Activated CD4-positive, alpha-beta T cell treated with anti-CD3 and anti-CD28 coated beads, Interleukin-2, amount 50 U/mL, for 1 hour (primary cell): ENCODE results near the gene COL26A1.
"Not testable (repeated sequence)": the region's sequence is repeated elsewhere in the genome, so short reads cannot be mapped to it uniquely, and the experiment has no call there.

Source experiments
- DNase-seq: peaks from one replicate; pipeline ENCODE4 v3.0.0-alpha.2; 2020

COL26A1 gene

GRCh38 chr7:101402835-101403234, 40.2 kb downstream of the COL26A1 start:
- no peak for DNase-seq

GRCh38 chr7:101405474-101406067, 42.9 kb downstream of the COL26A1 start:
- no peak for DNase-seq

GRCh38 chr7:101410743-101411507, 48.2 kb downstream of the COL26A1 start:
- DNase-seq: peak; percentile 25

- DNase-seq: no peak
Measured at GRCh38 chr7:101411508-101411874, 48.8 kb downstream of the COL26A1 start.

- no peak for DNase-seq
Measured at GRCh38 chr7:101412976-101413375, 50.3 kb downstream of the COL26A1 start.

GRCh38 chr7:101418694-101419093, 56.0 kb downstream of the COL26A1 start:
- DNase-seq: no peak

GRCh38 chr7:101419831-101420230, 57.2 kb downstream of the COL26A1 start:
- DNase-seq: no peak

GRCh38 chr7:101420436-101420835, 57.8 kb downstream of the COL26A1 start:
- no peak for DNase-seq

GRCh38 chr7:101422356-101423195, 59.9 kb downstream of the COL26A1 start:
- no peak for DNase-seq

- DNase-seq: no peak
Measured at GRCh38 chr7:101426303-101427011, 63.8 kb downstream of the COL26A1 start.

GRCh38 chr7:101428093-101428866, 65.6 kb downstream of the COL26A1 start:
- DNase-seq: no peak

- DNase-seq: no peak
Measured at GRCh38 chr7:101432316-101432715, 69.6 kb downstream of the COL26A1 start.

- DNase-seq: no peak
Measured at GRCh38 chr7:101433688-101434087, 71.0 kb downstream of the COL26A1 start.

GRCh38 chr7:101434155-101434554, 71.5 kb downstream of the COL26A1 start:
- DNase-seq: not testable (repeated sequence)

- DNase-seq: no peak
Measured at GRCh38 chr7:101435461-101436220, 73.0 kb downstream of the COL26A1 start.

GRCh38 chr7:101436221-101436735, 73.6 kb downstream of the COL26A1 start:
- DNase-seq: no peak

GRCh38 chr7:101436857-101437576, 74.3 kb downstream of the COL26A1 start:
- no peak for DNase-seq

GRCh38 chr7:101441890-101442289, 79.2 kb downstream of the COL26A1 start:
- DNase-seq: no peak

- no peak for DNase-seq
Measured at GRCh38 chr7:101442426-101443070, 79.9 kb downstream of the COL26A1 start.

GRCh38 chr7:101450064-101450463, 87.4 kb downstream of the COL26A1 start:
- no peak for DNase-seq
